Chondrocyte (in vitro differentiated cells): ENCODE results near the gene PAK1IP1. TPM values are rescaled to one million over a fixed set of nuclear protein-coding genes. Genes with fewer than 3 reads are reported as not detected.
A peak's percentile ranks its signal among the peaks of the same experiment; 100 is the strongest.

Source experiments
- DNase-seq: peaks from one replicate; pipeline ENCODE4 v3.0.0; 2021; ENCODE audit warnings: mixed read lengths, low spot score
- H3K27ac Mint-ChIP-seq: one replicate; pipeline ENCODE4 v1.8.0; 2021; ENCODE audit warnings: mild to moderate bottlenecking, moderate library complexity, mixed read lengths; ENCODE audit not compliant: unreplicated experiment
- H3K27me3 Mint-ChIP-seq: 2 replicates; pipeline ENCODE4 v1.8.0; 2021; ENCODE audit warnings: low read depth, mixed read lengths
- H3K36me3 Mint-ChIP-seq: 2 replicates; pipeline ENCODE4 v1.8.0; 2021; ENCODE audit warnings: low read depth, mixed read lengths
- H3K4me1 Mint-ChIP-seq: 2 replicates; pipeline ENCODE4 v1.8.0; 2021; ENCODE audit warnings: low read depth, mild to moderate bottlenecking, mixed read lengths
- H3K4me3 Mint-ChIP-seq: one replicate; pipeline ENCODE4 v1.8.0; 2021; ENCODE audit warnings: mild to moderate bottlenecking, moderate library complexity, mixed read lengths; ENCODE audit not compliant: unreplicated experiment
- H3K9me3 Mint-ChIP-seq: 2 replicates; pipeline ENCODE4 v1.8.0; 2021; ENCODE audit warnings: low read depth, mixed read lengths
- total RNA-seq: library from RNA; stranded (reverse); gene quantifications from 3 replicates; pipeline ENCODE4 v1.2.1, GENCODE V29; 2021
- TF ChIP-seq, protein P1 (sequence below): fragments of 200-600 bp; sonication (generic); IDR thresholded peaks from 2 replicates; pipeline ENCODE4 v1.5.0; 2021; ENCODE audit warnings: antibody characterized with exemption, mild to moderate bottlenecking, moderate library complexity

Gene PAK1IP1
- total RNA-seq, 1 donor from 2014 or later: 11.9 TPM

DNA sequence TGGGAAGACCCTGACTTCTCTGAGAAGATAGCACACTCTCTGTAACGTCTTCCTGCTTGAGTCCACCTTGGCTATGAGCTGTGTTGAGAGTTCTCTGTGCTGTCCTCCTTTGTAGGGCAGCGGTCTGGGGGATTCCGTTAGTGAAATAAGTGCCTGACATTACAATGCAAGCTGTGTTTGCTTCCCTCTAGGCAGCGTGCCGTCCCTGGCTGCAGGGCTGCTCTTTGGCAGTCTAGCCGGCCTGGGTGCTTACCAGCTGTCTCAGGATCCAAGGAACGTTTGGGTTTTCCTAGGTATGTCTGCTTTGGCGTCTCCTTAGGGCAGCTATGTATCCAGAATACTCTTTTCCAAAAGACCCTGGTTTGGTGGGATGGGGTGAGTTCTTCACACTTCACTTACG, 30.9 kb downstream of the PAK1IP1 start:
- H3K4me1 Mint-ChIP-seq: peaks cover 45% of the 10 kb centered on the region
- no peak overlapping the region for H3K4me3 Mint-ChIP-seq
- no peak overlapping the region for H3K27ac Mint-ChIP-seq
- TF ChIP-seq, protein P1, sequence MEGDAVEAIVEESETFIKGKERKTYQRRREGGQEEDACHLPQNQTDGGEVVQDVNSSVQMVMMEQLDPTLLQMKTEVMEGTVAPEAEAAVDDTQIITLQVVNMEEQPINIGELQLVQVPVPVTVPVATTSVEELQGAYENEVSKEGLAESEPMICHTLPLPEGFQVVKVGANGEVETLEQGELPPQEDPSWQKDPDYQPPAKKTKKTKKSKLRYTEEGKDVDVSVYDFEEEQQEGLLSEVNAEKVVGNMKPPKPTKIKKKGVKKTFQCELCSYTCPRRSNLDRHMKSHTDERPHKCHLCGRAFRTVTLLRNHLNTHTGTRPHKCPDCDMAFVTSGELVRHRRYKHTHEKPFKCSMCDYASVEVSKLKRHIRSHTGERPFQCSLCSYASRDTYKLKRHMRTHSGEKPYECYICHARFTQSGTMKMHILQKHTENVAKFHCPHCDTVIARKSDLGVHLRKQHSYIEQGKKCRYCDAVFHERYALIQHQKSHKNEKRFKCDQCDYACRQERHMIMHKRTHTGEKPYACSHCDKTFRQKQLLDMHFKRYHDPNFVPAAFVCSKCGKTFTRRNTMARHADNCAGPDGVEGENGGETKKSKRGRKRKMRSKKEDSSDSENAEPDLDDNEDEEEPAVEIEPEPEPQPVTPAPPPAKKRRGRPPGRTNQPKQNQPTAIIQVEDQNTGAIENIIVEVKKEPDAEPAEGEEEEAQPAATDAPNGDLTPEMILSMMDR: no peak
- H3K36me3 Mint-ChIP-seq: peaks cover 23% of the 10 kb centered on the region
- no peaks in the 10 kb centered on the region for H3K9me3 Mint-ChIP-seq
- H3K27me3 Mint-ChIP-seq: no peaks in the 10 kb centered on the region
- peak; percentile 41 for DNase-seq

DNA sequence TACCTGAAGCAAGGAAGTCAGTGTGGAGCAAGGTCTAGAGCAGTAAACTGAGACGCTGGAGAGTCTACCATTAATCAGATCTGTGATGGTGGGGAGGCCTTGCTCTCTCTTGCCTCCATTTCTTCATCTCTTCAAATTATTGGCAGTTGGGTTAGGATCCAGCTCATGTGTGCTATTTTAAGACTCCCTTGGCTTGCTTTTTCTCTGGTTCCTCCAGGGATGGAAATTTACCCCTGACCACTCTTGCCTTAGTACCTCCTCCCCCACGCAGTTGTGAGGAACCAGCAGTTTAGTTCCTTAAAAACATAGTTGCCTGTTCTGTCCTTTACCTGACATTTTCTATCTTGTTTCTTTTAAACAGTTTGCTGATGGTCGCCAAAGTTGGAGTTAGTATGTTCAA, 35.5 kb downstream of the PAK1IP1 start:
- Mint-ChIP-seq H3K36me3 (peaks cover 28% of the 10 kb centered on the region), H3K4me3 (no peak overlapping the region), H3K27me3 (no peaks in the 10 kb centered on the region), H3K9me3 (no peaks in the 10 kb centered on the region), H3K4me1 (peaks cover 31% of the 10 kb centered on the region), H3K27ac (peak overlapping the region; percentile 72)
- no peak for DNase-seq
- TF ChIP-seq, protein P1: no peak

DNA sequence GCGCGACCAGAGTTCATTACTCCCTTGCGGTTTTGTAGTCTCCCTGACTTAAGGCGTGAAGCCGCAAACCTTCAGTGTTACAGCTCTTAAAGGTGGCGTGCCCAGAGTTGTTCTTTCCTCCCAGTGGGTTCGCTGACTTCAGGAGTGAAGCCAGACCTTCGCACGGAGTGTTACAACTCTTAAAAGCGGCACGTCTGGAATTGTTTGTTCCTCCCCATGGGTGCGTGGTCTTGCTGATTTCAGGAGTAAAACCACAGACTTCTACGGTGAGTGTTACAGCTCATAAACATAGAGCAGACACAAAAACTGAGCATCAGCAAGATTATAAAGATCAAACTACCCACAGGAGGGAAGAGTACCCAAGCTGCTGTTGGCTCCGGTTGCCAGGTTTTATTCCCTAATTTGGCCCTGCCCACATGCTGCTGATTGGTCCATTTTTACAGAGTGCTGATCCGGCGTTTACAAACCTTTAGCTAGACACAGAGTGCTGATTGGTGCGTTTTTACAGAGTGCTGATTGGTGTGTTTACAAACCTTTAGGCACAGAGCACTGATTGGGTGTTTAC, 38.5 kb downstream of the PAK1IP1 start:
- Mint-ChIP-seq H3K4me3 (no peak overlapping the region), H3K36me3 (peaks cover 13% of the 10 kb centered on the region), H3K27ac (peak overlapping the region; percentile 98), H3K4me1 (peaks cover 28% of the 10 kb centered on the region), H3K27me3 (no peaks in the 10 kb centered on the region), H3K9me3 (no peaks in the 10 kb centered on the region)
- TF ChIP-seq, protein P1: no peak
- no peak for DNase-seq

DNA sequence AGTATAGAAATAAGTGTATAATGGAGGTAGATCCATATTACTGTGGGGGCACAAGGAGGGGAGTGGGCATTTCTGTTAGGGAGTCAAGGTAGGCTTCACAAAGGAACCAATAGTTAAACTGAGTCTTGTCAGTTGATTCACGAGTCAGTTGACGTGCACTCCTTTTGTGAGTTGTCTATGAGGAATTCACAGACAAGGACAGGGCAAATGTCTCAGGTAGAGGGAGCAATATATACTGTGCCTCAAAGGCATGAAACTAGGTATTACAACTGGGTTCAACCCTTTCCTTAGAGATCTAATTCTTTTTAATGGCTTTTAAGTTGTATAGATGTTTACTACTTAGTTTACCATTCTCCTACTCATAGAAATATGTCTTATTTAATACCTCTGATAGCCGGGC, 39.1 kb downstream of the PAK1IP1 start:
- H3K36me3 Mint-ChIP-seq: peaks cover 13% of the 10 kb centered on the region
- H3K27ac Mint-ChIP-seq: peak overlapping the region; percentile 98
- peaks cover 28% of the 10 kb centered on the region for H3K4me1 Mint-ChIP-seq
- no peaks in the 10 kb centered on the region for H3K9me3 Mint-ChIP-seq
- no peaks in the 10 kb centered on the region for H3K27me3 Mint-ChIP-seq
- TF ChIP-seq, protein P1: no peak
- no peak overlapping the region for H3K4me3 Mint-ChIP-seq
- no peak for DNase-seq

DNA sequence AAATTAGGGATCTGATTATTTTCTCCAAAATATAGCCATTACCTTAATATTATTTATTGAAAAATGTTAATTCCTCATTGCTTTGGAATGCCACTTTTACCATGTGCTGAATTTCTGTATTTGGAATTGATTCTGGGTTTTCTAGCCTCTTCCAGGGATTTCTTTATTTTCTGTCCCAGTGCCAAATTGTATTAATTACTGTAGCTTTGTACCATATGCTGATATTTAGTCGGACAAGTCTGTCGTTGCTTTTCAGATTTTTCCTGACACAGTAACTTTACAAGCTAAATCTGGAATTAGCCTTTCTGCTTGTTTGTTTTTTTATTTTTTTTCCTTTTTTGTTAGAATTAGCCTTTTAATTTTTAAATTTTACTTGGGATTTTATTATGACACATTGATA, 42.0 kb downstream of the PAK1IP1 start:
- H3K4me3 Mint-ChIP-seq: no peak overlapping the region
- no peaks in the 10 kb centered on the region for H3K27me3 Mint-ChIP-seq
- H3K4me1 Mint-ChIP-seq: peaks cover 20% of the 10 kb centered on the region
- TF ChIP-seq, protein P1: no peak
- no peaks in the 10 kb centered on the region for H3K9me3 Mint-ChIP-seq
- H3K27ac Mint-ChIP-seq: peak overlapping the region; percentile 49
- DNase-seq: no peak
- H3K36me3 Mint-ChIP-seq: peaks cover 5% of the 10 kb centered on the region
